Measurements from ENCODE around the gene COMMD2. TPM values are rescaled to one million over a fixed set of nuclear protein-coding genes. Genes with fewer than 3 reads are reported as not detected.

Gene COMMD2
- total and polyA plus RNA-seq, 12 donors: 4.6 to 22.9 (median 18.8) TPM

GRCh38 chr3:149771652-149772271 lies 19.5 kb upstream of the COMMD2 start:
- ATAC-seq: peak in 4 of 8 donors; percentile 56 to 67 (median 61)
- no peaks in the 10 kb centered on the region for H3K4me1 ChIP-seq
- 50 to 51% methylated on average over 8 of the region's 8 CpGs for WGBS, 2 donors

DNA sequence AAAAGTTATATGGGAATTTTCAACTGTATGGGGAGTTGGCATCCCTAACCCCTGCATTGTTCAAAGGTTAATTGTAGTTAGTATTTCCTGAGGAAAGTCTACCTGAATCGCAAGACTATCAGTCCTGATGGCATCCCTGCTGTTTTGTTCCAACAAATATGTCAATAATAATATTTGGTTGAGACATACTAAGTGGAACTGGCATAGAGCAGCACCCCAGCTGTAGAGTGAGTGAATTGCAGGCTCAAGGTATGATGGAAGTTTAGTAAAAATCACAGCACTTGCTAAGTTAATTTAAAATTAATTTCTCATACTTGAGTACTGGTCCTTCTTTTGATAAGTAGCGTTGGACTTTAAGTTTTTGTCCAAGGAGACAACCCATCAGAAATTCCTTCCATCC lies 18.0 kb upstream of the COMMD2 start:
- no peaks in the 10 kb centered on the region for H3K9me3 ChIP-seq
- peaks cover 0 to 11% (median 0%) of the 10 kb centered on the region in 7 donors for H3K27me3 ChIP-seq
- no peaks in the 10 kb centered on the region for H3K4me1 ChIP-seq
- H3K36me3 ChIP-seq: no peaks in the 10 kb centered on the region
- WGBS, 2 donors: 79 to 83% methylated on average over 2 of the region's 2 CpGs
- intact Hi-C loops (cut with DNase I): loop anchor here in 8 of 10 donors (2.0 to 10.0 kb wide), 5 partner anchors 37 to 278 kb away; no protein-coding TSS in a partner anchor
- no peak overlapping the region for H3K27ac ChIP-seq
- H3K4me3 ChIP-seq: no peak overlapping the region
- ATAC-seq: no peak
- TF ChIP-seq CTCF (IDR thresholded peaks at IDR 0.05): no peak
- DNase-seq: no peak

More at GRCh38 chr3:149771652-149772271, 19.5 kb upstream of the COMMD2 start:
- H3K27me3 ChIP-seq: peaks cover 0 to 7% (median 0%) of the 10 kb centered on the region in 7 donors
- H3K36me3 ChIP-seq: no peaks in the 10 kb centered on the region
- peak; percentile 42 to 85 (median 74) for TF ChIP-seq CTCF (IDR thresholded peaks at IDR 0.05)
- H3K27ac ChIP-seq: no peak overlapping the region
- no peaks in the 10 kb centered on the region for H3K9me3 ChIP-seq
- intact Hi-C loops (cut with DNase I): loop anchor here in 8 of 10 donors (2.0 to 10.0 kb wide), 5 partner anchors 36 to 279 kb away; no protein-coding TSS in a partner anchor
- peak; percentile 18 to 60 for DNase-seq
- no peak overlapping the region for H3K4me3 ChIP-seq

DNA sequence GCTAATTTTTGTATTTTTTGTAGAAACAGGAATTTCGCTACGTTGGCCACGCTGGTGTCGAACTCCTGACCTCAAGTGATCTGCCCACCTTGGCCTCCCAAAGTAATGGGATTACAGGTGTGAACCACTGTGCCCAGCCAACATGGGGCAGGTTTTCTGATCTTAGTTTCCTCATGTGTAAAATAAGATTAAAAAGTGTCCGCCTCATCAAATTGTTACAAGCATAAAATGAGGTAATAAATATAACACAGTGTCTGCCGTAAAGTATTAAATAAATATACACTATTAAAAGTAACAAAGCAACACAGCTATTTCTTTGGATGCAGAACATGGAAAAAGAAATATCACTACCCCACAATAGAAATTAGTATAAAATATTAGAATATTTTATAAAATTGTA lies 16.4 kb upstream of the COMMD2 start:
- no peak for TF ChIP-seq CTCF (IDR thresholded peaks at IDR 0.05)
- Histone ChIP-seq H3K27ac (no peak overlapping the region), H3K4me1 (no peaks in the 10 kb centered on the region), H3K9me3 (no peaks in the 10 kb centered on the region), H3K4me3 (no peak overlapping the region), H3K27me3 (peaks cover 0 to 15% (median 5%) of the 10 kb centered on the region in 7 donors), H3K36me3 (no peaks in the 10 kb centered on the region)
- 92 to 97% methylated on average over 6 of the region's 6 CpGs for WGBS, 2 donors
- no peak for DNase-seq
- no peak for ATAC-seq
- intact Hi-C loops (cut with DNase I): loop anchor here in 3 of 10 donors (2.0 to 5.0 kb wide), 2 partner anchors 44 to 274 kb away; partner anchors contain the start of gene RNF13 (in 1 of the 3)

DNA sequence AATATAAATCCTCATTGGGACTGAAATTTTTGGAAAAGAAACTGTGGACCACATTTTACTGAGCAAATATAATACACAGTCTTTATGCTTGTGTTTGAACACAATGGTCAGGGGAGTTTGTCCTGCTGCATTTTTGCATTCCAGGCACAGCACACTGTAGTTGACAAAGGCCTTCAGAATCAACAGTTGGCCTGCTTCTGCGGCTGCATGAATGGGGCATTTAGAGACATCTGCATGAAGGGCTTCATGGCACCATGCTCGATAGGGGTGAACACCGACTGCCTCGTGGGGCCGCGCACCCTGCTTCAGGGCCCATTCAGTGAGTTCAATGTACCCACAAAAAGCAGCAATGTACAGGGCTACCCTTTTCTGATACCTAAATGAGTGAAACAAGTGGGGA lies 15.4 kb upstream of the COMMD2 start:
- TF ChIP-seq CTCF (IDR thresholded peaks at IDR 0.05): no peak
- no peak for DNase-seq
- 88 to 91% methylated on average over 6 of the region's 6 CpGs for WGBS, 2 donors
- no peak for ATAC-seq
- Histone ChIP-seq H3K27me3 (peaks cover 0 to 17% (median 14%) of the 10 kb centered on the region in 7 donors), H3K27ac (no peak overlapping the region), H3K36me3 (no peaks in the 10 kb centered on the region), H3K4me3 (no peak overlapping the region), H3K9me3 (no peaks in the 10 kb centered on the region), H3K4me1 (no peaks in the 10 kb centered on the region)
- intact Hi-C loops (cut with DNase I): loop anchor here in 3 of 10 donors (2.0 to 5.0 kb wide), 2 partner anchors 45 to 273 kb away; partner anchors contain the start of gene RNF13 (in 1 of the 3)
